ENCODE results near the gene LINGO4.
"Not testable (repeated sequence)": the region's sequence is repeated elsewhere in the genome, so short reads cannot be mapped to it uniquely, and the experiment has no call there.

LINGO4 gene

GRCh38 chr1:151779852-151780251 lies 25.4 kb downstream of the LINGO4 start:
- no peak for TF ChIP-seq CTCF (IDR thresholded peaks at IDR 0.05; ENCODE audit: low read depth, low read length, missing control alignments)
- no peak overlapping the region for H3K4me3 ChIP-seq (replicated peaks; ENCODE audit: low read depth, low read length)
- DNase-seq (ENCODE audit: extremely low read depth, low read depth), result no peak

GRCh38 chr1:151777317-151777716 lies 27.9 kb downstream of the LINGO4 start:
- DNase-seq (ENCODE audit: extremely low read depth, low read depth), result no peak
- TF ChIP-seq CTCF (IDR thresholded peaks at IDR 0.05; ENCODE audit: low read depth, low read length, missing control alignments), result no peak
- no peak overlapping the region for H3K4me3 ChIP-seq (replicated peaks; ENCODE audit: low read depth, low read length)

- H3K4me3 ChIP-seq (replicated peaks; ENCODE audit: low read depth, low read length), result no peak overlapping the region
- DNase-seq (ENCODE audit: extremely low read depth, low read depth), result no peak
- TF ChIP-seq CTCF (IDR thresholded peaks at IDR 0.05; ENCODE audit: low read depth, low read length, missing control alignments), result no peak
Measured at GRCh38 chr1:151776665-151777062, 28.6 kb downstream of the LINGO4 start.

- DNase-seq (ENCODE audit: extremely low read depth, low read depth), result no peak
- H3K4me3 ChIP-seq (replicated peaks; ENCODE audit: low read depth, low read length), result no peak overlapping the region
- no peak for TF ChIP-seq CTCF (IDR thresholded peaks at IDR 0.05; ENCODE audit: low read depth, low read length, missing control alignments)
Measured at GRCh38 chr1:151775894-151776664, 29.1 kb downstream of the LINGO4 start.

GRCh38 chr1:151774256-151774922 lies 30.8 kb downstream of the LINGO4 start:
- no peak for DNase-seq (ENCODE audit: extremely low read depth, low read depth)
- no peak for TF ChIP-seq CTCF (IDR thresholded peaks at IDR 0.05; ENCODE audit: low read depth, low read length, missing control alignments)
- no peak overlapping the region for H3K4me3 ChIP-seq (replicated peaks; ENCODE audit: low read depth, low read length)

- no peak for DNase-seq (ENCODE audit: extremely low read depth, low read depth)
- TF ChIP-seq CTCF (IDR thresholded peaks at IDR 0.05; ENCODE audit: low read depth, low read length, missing control alignments), result no peak
- H3K4me3 ChIP-seq (replicated peaks; ENCODE audit: low read depth, low read length), result no peak overlapping the region
Measured at GRCh38 chr1:151773702-151774101, 31.5 kb downstream of the LINGO4 start.

- not testable (repeated sequence) for H3K4me3 ChIP-seq (replicated peaks; ENCODE audit: low read depth, low read length); DNase-seq (ENCODE audit: extremely low read depth, low read depth)
Measured at GRCh38 chr1:151769270-151769669, 35.9 kb downstream of the LINGO4 start.

- not testable (repeated sequence) for H3K4me3 ChIP-seq (replicated peaks; ENCODE audit: low read depth, low read length); DNase-seq (ENCODE audit: extremely low read depth, low read depth)
Measured at GRCh38 chr1:151768351-151769066, 36.7 kb downstream of the LINGO4 start.

Data from HFF-Myc (cell line).